H9 (cell line): ENCODE data around the gene ETV6. TPM values are rescaled to one million over a fixed set of nuclear protein-coding genes. Genes with fewer than 3 reads are reported as not detected.

ENCODE experiments used
- DNase-seq: peaks from one replicate; pipeline ENCODE4 v3.0.0-alpha.2; 2017
- H2AFZ ChIP-seq: one replicate; pipeline ENCODE4 v1.6.1; 2013; ENCODE audit warnings: mild to moderate bottlenecking, low read length, control low read depth, moderate library complexity
- H2AK5ac ChIP-seq: 2 replicates; pipeline ENCODE4 v1.6.1; 2013; ENCODE audit warnings: low read length, control low read depth, mixed read lengths; ENCODE audit not compliant: insufficient read length
- H2BK120ac ChIP-seq: one replicate; pipeline ENCODE4 v1.6.1; 2013; ENCODE audit warnings: low read depth, mild to moderate bottlenecking, low read length, control low read depth, inconsistent platforms; ENCODE audit not compliant: poor library complexity, severe bottlenecking
- H2BK12ac ChIP-seq: 2 replicates; pipeline ENCODE4 v1.6.1; 2013; ENCODE audit warnings: low read length, control low read depth, mixed read lengths, low read depth; ENCODE audit not compliant: insufficient read length
- H2BK15ac ChIP-seq: 2 replicates; pipeline ENCODE4 v1.6.1; 2013; ENCODE audit warnings: low read depth, low read length, control low read depth
- H2BK20ac ChIP-seq: one replicate; pipeline ENCODE4 v1.6.1; 2013; ENCODE audit warnings: low read depth, mild to moderate bottlenecking, low read length, control low read depth, inconsistent platforms; ENCODE audit not compliant: poor library complexity, severe bottlenecking
- H2BK5ac ChIP-seq: 2 replicates; pipeline ENCODE4 v1.6.1; 2013; ENCODE audit warnings: low read length, control low read depth, mixed read lengths; ENCODE audit not compliant: insufficient read length
- H3K14ac ChIP-seq: 2 replicates; pipeline ENCODE4 v1.6.1; 2013; ENCODE audit warnings: low read length, control low read depth; ENCODE audit not compliant: insufficient read depth
- H3K18ac ChIP-seq: 2 replicates; pipeline ENCODE4 v1.6.1; 2013; ENCODE audit warnings: low read depth, mild to moderate bottlenecking, mixed read lengths, low read length, control low read depth; ENCODE audit not compliant: insufficient read length
- H3K23ac ChIP-seq: 2 replicates; pipeline ENCODE4 v1.6.1; 2013; ENCODE audit warnings: low read length, control low read depth, mixed read lengths, low read depth; ENCODE audit not compliant: insufficient read length
- H3K23me2 ChIP-seq: 2 replicates; pipeline ENCODE4 v1.6.1; 2013; ENCODE audit warnings: low read depth, mild to moderate bottlenecking, mixed read lengths, low read length, control low read depth; ENCODE audit not compliant: insufficient read length, poor library complexity, severe bottlenecking
- H3K27ac ChIP-seq: 2 replicates; pipeline ENCODE4 v1.5.1; 2013; ENCODE audit warnings: low read length, control low read depth, mixed read lengths, low read depth; ENCODE audit not compliant: insufficient read length
- H3K27me3 ChIP-seq: 2 replicates; pipeline ENCODE4 v1.6.1; 2013; ENCODE audit warnings: low read length, control low read depth, inconsistent platforms; ENCODE audit not compliant: insufficient read depth
- H3K4ac ChIP-seq: 2 replicates; pipeline ENCODE4 v1.6.1; 2013; ENCODE audit warnings: low read depth, mild to moderate bottlenecking, control low read depth, inconsistent platforms, low read length, moderate library complexity
- H3K4me1 ChIP-seq: 2 replicates; pipeline ENCODE4 v1.6.1; 2013; ENCODE audit warnings: low read length, control low read depth, inconsistent platforms; ENCODE audit not compliant: insufficient read depth
- H3K4me2 ChIP-seq: 2 replicates; pipeline ENCODE4 v1.6.1; 2013; ENCODE audit warnings: low read length, control low read depth, mixed read lengths; ENCODE audit not compliant: insufficient read length, insufficient read depth
- H3K56ac ChIP-seq: 2 replicates; pipeline ENCODE4 v1.6.1; 2013; ENCODE audit warnings: low read depth, mild to moderate bottlenecking, mixed read lengths, low read length, control low read depth; ENCODE audit not compliant: insufficient read length
- H3K79me1 ChIP-seq: 2 replicates; pipeline ENCODE4 v1.6.1; 2013; ENCODE audit warnings: low read depth, mild to moderate bottlenecking, moderate library complexity, low read length, control low read depth, inconsistent platforms; ENCODE audit not compliant: insufficient read depth, poor library complexity, severe bottlenecking
- H3K79me2 ChIP-seq: 2 replicates; pipeline ENCODE4 v1.6.1; 2013; ENCODE audit warnings: low read length, control low read depth, inconsistent platforms; ENCODE audit not compliant: insufficient read depth
- H3K9ac ChIP-seq: 2 replicates; pipeline ENCODE4 v1.6.1; 2013; ENCODE audit warnings: low read length, control low read depth, mixed read lengths; ENCODE audit not compliant: insufficient read length; ENCODE audit errors: extremely low read depth
- H3K9me3 ChIP-seq: one replicate; pipeline ENCODE4 v1.6.1; 2013; ENCODE audit warnings: low read depth, low read length, inconsistent platforms; ENCODE audit not compliant: control insufficient read depth
- H3T11ph ChIP-seq: one replicate; pipeline ENCODE4 v1.6.1; 2013; ENCODE audit warnings: mild to moderate bottlenecking, low read length, control low read depth, inconsistent platforms
- H4K20me1 ChIP-seq: one replicate; pipeline ENCODE4 v1.6.1; 2013; ENCODE audit not compliant: control insufficient read depth, insufficient read length, insufficient read depth
- H4K5ac ChIP-seq: 2 replicates; pipeline ENCODE4 v1.6.1; 2013; ENCODE audit warnings: low read depth, mild to moderate bottlenecking, mixed read lengths, low read length, control low read depth; ENCODE audit not compliant: insufficient read length
- H4K8ac ChIP-seq: replicated peaks from 2 replicates; pipeline ENCODE4 v1.6.1; 2013; ENCODE audit warnings: low read length, control low read depth, mixed read lengths, low read depth; ENCODE audit not compliant: insufficient read length
- H4K91ac ChIP-seq: 2 replicates; pipeline ENCODE4 v1.6.1; 2013; ENCODE audit warnings: low read depth, mild to moderate bottlenecking, moderate library complexity, mixed read lengths, low read length, control low read depth; ENCODE audit not compliant: insufficient read length
- H3K27ac Mint-ChIP-seq, 3 experiments: 2 replicates in 2 of 3; 3 replicates in 1 of 3; pipeline ENCODE4 v1.8.0; 2020 to 2021; ENCODE audit warnings: mixed read lengths in 3 of 3, mild to moderate bottlenecking in 1 of 3, moderate library complexity in 1 of 3
- H3K27me3 Mint-ChIP-seq: 2 replicates; pipeline ENCODE4 v1.8.0; 2021; ENCODE audit warnings: low read depth, mild to moderate bottlenecking, moderate library complexity, mixed read lengths
- H3K36me3 Mint-ChIP-seq, 3 experiments: 2 replicates in 2 of 3; 3 replicates in 1 of 3; pipeline ENCODE4 v1.8.0; 2020 to 2021; ENCODE audit warnings: low read depth in 3 of 3, mixed read lengths in 3 of 3; ENCODE audit not compliant: insufficient read depth in 1 of 3
- H3K4me1 Mint-ChIP-seq, 2 experiments: 2 replicates each; pipeline ENCODE4 v1.8.0; 2020; ENCODE audit warnings: mixed read lengths in 2 of 2
- H3K4me3 Mint-ChIP-seq, 2 experiments: 2 replicates in 1 of 2; 3 replicates in 1 of 2; pipeline ENCODE4 v1.8.0; 2020 to 2021; ENCODE audit warnings: mild to moderate bottlenecking in 2 of 2, mixed read lengths in 2 of 2, moderate library complexity in 1 of 2
- H3K9me3 Mint-ChIP-seq, 2 experiments: 2 replicates in 1 of 2; 3 replicates in 1 of 2; pipeline ENCODE4 v1.8.0; 2020; ENCODE audit warnings: mild to moderate bottlenecking in 2 of 2, mixed read lengths in 2 of 2, moderate library complexity in 1 of 2
- CTCF ChIP-seq: fragments of 200-600 bp; sonication (generic); conservative IDR thresholded peaks from 3 replicates; pipeline ENCODE4 v1.8.0; 2021; ENCODE audit warnings: antibody characterized with exemption, mild to moderate bottlenecking
- WGBS: extraction: QIAGEN DNeasy Blood & Tissue Kit; methylation state at CpG from one replicate; pipeline ENCODE4 v1.1.7; 2013; ENCODE audit warnings: missing lambda C conversion rate, low lambda C conversion rate, mixed read lengths; ENCODE audit not compliant: insufficient read length; ENCODE audit errors: extremely low coverage; 5-methylcytosine and 5-hydroxymethylcytosine counted together
- total RNA-seq: library from RNA; stranded (reverse); gene quantifications from 2 replicates; pipeline ENCODE4 v1.2.1, GENCODE V29; 2021

ETV6 gene
- total RNA-seq, 1 experiment from 2014 or later, result 28.7 TPM

GRCh38 chr12:11756523-11756922 lies 107.0 kb downstream of the ETV6 start:
- Histone ChIP-seq H3K79me1 (no peaks in the 10 kb centered on the region), H3K18ac (no peak overlapping the region), H3K23ac (no peak overlapping the region), H4K8ac (no peak overlapping the region), H3K56ac (no peak overlapping the region), H2BK120ac (no peak overlapping the region), H4K91ac (no peak overlapping the region), H2BK15ac (no peak overlapping the region), H3K14ac (no peak overlapping the region), H3K27ac (no peak overlapping the region), H4K20me1 (no peaks in the 10 kb centered on the region), H3K9ac (no peak overlapping the region), H3K4ac (no peak overlapping the region), H2BK12ac (no peak overlapping the region), H2AK5ac (no peak overlapping the region), H2AFZ (no peak overlapping the region), H3K9me3 (no peaks in the 10 kb centered on the region), H4K5ac (no peak overlapping the region), H3K79me2 (no peaks in the 10 kb centered on the region), H3K4me2 (no peak overlapping the region), H2BK20ac (no peak overlapping the region), H3T11ph (no peak overlapping the region), H3K23me2 (no peaks in the 10 kb centered on the region), H2BK5ac (no peak overlapping the region), H3K27me3 (no peaks in the 10 kb centered on the region), H3K4me1 (peaks cover 13% of the 10 kb centered on the region)
- DNase-seq, result no peak
- no peak overlapping the region for H3K4me3 Mint-ChIP-seq
- H3K36me3 Mint-ChIP-seq, result peaks cover 0 to 4% (median 4%) of the 10 kb centered on the region in 3 experiments; a peak in 1 of 7 replicates
- H3K4me1 Mint-ChIP-seq, result peaks cover 45 to 49% of the 10 kb centered on the region in 2 experiments
- TF ChIP-seq CTCF, result no peak
- H3K9me3 Mint-ChIP-seq, result no peaks in the 10 kb centered on the region
- WGBS, result no CpG with 5 or more reads among the region's 6 CpGs
- no peak overlapping the region for H3K27ac Mint-ChIP-seq
- no peaks in the 10 kb centered on the region for H3K27me3 Mint-ChIP-seq
